K562 (cell line): ENCODE measurements around the gene MTG1. TPM values are rescaled to one million over a fixed set of nuclear protein-coding genes. Genes with fewer than 3 reads are reported as not detected.
A peak's percentile ranks its signal among the peaks of the same experiment; 100 is the strongest.

Experiments used
- ARHGAP35 ChIP-seq: fragments of 450-650 bp; IDR thresholded peaks from 2 replicates; pipeline ENCODE4 v1.6.1; 2018; ENCODE audit not compliant: partially characterized antibody
- ASH1L ChIP-seq: fragments of 450-650 bp; IDR thresholded peaks from 2 replicates; pipeline ENCODE4 v1.6.1; 2018; ENCODE audit warnings: borderline replicate concordance, mild to moderate bottlenecking, low read depth; ENCODE audit not compliant: partially characterized antibody
- CCNT2 ChIP-seq: IDR thresholded peaks from 2 replicates; pipeline ENCODE4 v1.6.1; 2011; ENCODE audit warnings: borderline replicate concordance, low read depth, mild to moderate bottlenecking, moderate library complexity, mixed read lengths, low read length; ENCODE audit not compliant: insufficient read length; ENCODE audit errors: extremely low read depth
- EGR1 ChIP-seq: fragments of 450-650 bp; conservative IDR thresholded peaks from 2 replicates; pipeline ENCODE4 v1.6.1; 2017; ENCODE audit warnings: mild to moderate bottlenecking
- HCFC1 ChIP-seq: IDR thresholded peaks from 2 replicates; pipeline ENCODE4 v1.6.1; 2012; ENCODE audit warnings: low read depth, low read length, improper control_type of control experiment
- HDAC1 ChIP-seq, 2 experiments: fragments of 450-650 bp; IDR thresholded peaks; 2 replicates each; pipeline ENCODE4 v1.6.1; 2016 to 2017; ENCODE audit warnings: inconsistent platforms in 1 of 2, mild to moderate bottlenecking in 1 of 2, moderate library complexity in 1 of 2
- JUNB ChIP-seq: fragments of 450-650 bp; formaldehyde crosslinking; conservative IDR thresholded peaks from 2 replicates; pipeline ENCODE4 v1.4.0; 2020; ENCODE audit warnings: mild to moderate bottlenecking
- NFXL1 ChIP-seq: fragments of 450-650 bp; formaldehyde crosslinking; IDR thresholded peaks from 2 replicates; pipeline ENCODE4 v1.4.0; 2021; ENCODE audit warnings: mild to moderate bottlenecking
- NONO ChIP-seq, 2 experiments: fragments of 200-400 bp in 1 of 2; fragments of 450-650 bp in 1 of 2; formaldehyde crosslinking in 1 of 2; IDR thresholded peaks; 2 replicates each; pipeline ENCODE4 v1.6.1; 2017; ENCODE audit warnings: low read depth in 2 of 2, mild to moderate bottlenecking in 2 of 2, moderate library complexity in 2 of 2, low read length in 1 of 2
- POLR2A ChIP-seq: fragments of 450-650 bp; conservative IDR thresholded peaks from 2 replicates; pipeline ENCODE4 v1.6.1; 2016
- SIN3A ChIP-seq, 2 experiments: fragments of 150-350 bp in 1 of 2; IDR thresholded peaks; 2 replicates each; pipeline ENCODE4 v1.6.1; 2011 to 2016; ENCODE audit warnings: borderline replicate concordance in 2 of 2, low read depth in 2 of 2, low read length in 2 of 2, mild to moderate bottlenecking in 2 of 2, moderate library complexity in 2 of 2; ENCODE audit not compliant: control insufficient read depth in 1 of 2
- SP1 ChIP-seq: sonication (generic); formaldehyde crosslinking; IDR thresholded peaks from 2 replicates; pipeline ENCODE4 v1.8.1; 2022; ENCODE audit warnings: mild to moderate bottlenecking, missing genetic modification reagents
- TBP ChIP-seq: optimal IDR thresholded peaks from 2 replicates; pipeline ENCODE3; 2011; ENCODE audit warnings: low read depth, low read length, improper control_type of control experiment
- polyA plus RNA-seq, 8 experiments: library from polyadenylated mRNA; depleted of rRNA in 4 of 8; stranded (reverse) in 5 of 8; unstranded in 3 of 8; fragments of >200 nt; fragmentation: Nextera tagmentation in 2 of 8; fragmentation: Illumina TruSeq in 1 of 8; extraction: Ambion mirVana in 2 of 8; extraction: Trizol in 1 of 8; gene quantifications; 2 replicates each; pipeline versions ENCODE4 v1.2.1 to v1.2.3, GENCODE V29; 2011 to 2014; ENCODE audit warnings: inconsistent platforms in 1 of 8, missing spikeins in 1 of 8
- total RNA-seq, 7 experiments: library from RNA; depleted of rRNA in 6 of 7; stranded (reverse); fragments of >200 nt in 6 of 7; fragmentation: Illumina TruSeq in 2 of 7; extraction: Trizol in 2 of 7; gene quantifications; 2 replicates each; pipeline versions ENCODE4 v1.2.1 to v1.2.3, GENCODE V29; 2011 to 2021; ENCODE audit warnings: low replicate concordance in 1 of 7
- TF ChIP-seq, protein P1 (sequence below): fragments of 450-650 bp; IDR thresholded peaks from 2 replicates; pipeline ENCODE4 v1.6.1; 2014; ENCODE audit warnings: low read depth, mild to moderate bottlenecking, moderate library complexity, borderline replicate concordance
- TF ChIP-seq, protein P2 (sequence below), 3 experiments: IDR thresholded peaks in 2 of 3; conservative IDR thresholded peaks in 1 of 3; 2 replicates each; pipeline ENCODE4 v1.5.1; 2011 to 2012; ENCODE audit warnings: low read length in 3 of 3, mild to moderate bottlenecking in 3 of 3, control low read depth in 2 of 3, improper control_type of control experiment in 1 of 3, inconsistent platforms in 1 of 3, low read depth in 1 of 3, mixed read lengths in 1 of 3, moderate library complexity in 1 of 3; ENCODE audit not compliant: insufficient read depth in 2 of 3
- TF ChIP-seq, protein P3 (sequence below), 2 experiments: IDR thresholded peaks; 2 replicates each; pipeline ENCODE4 v1.6.1; 2011; ENCODE audit warnings: borderline replicate concordance in 1 of 2, control low read depth in 1 of 2, low read depth in 1 of 2, low read length in 1 of 2, mild to moderate bottlenecking in 1 of 2, mixed read lengths in 1 of 2, moderate library complexity in 1 of 2; ENCODE audit not compliant: insufficient read depth in 1 of 2, insufficient read length in 1 of 2, poor library complexity in 1 of 2, severe bottlenecking in 1 of 2; ENCODE audit errors: extremely low read depth in 1 of 2

Gene MTG1
- total and polyA plus RNA-seq, 9 of the 15 experiments (the other 6 are each of a cell fraction or from before 2014, with no cell fraction given) = 2.8 to 28.2 (median 15.4) TPM

DNA sequence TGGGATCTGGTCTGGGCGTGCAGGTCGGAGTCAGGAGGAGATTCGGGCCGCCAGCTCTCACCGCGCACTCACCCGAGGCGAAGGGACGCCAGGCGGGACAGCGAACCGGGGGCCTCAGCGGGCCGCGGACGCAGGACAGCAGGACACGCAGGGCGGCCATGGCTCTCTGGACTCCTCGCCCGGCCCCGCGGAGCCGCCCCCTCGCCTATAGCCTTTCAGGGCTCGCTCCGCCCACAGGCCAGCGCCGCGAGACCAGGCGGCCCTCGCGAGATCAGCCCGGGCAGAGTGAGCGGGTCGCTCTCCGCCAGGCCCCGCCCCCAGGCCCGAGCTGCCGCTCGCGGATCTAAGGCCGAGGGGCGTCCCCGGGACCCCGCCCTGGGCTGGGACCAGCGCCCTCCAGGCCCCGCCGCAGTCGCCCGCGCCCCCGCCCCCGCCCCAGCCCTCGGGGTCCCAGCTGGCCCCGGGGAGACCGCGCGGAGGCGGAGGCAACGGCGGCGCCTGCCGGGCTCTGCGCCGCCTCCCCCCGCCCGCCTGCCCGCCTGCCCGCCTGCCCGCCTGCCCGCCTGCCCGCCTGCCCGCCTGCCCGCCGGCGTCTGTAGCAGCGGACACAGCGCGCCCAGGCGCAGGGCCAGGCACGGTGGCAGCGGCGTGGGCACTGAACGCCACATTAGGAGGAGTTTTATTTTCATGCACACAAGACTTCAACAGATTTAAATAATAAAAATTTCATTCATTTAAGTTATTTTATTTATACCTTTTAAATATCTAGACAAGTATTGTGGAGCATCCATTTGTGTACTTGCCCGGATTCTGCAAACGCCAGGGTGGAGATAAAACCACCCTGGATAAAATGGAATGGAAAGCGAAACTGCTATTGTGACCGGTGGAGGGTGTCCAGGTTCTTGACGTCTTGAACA is 20.5 kb upstream of the MTG1 start, which contains the start of gene ECHS1 (continued):
- peak in 1 of 2 experiments; percentile 36; a peak in 1 of 4 replicates for TF ChIP-seq HDAC1 (IDR thresholded peaks at IDR 0.05)
- TF ChIP-seq, protein P1, sequence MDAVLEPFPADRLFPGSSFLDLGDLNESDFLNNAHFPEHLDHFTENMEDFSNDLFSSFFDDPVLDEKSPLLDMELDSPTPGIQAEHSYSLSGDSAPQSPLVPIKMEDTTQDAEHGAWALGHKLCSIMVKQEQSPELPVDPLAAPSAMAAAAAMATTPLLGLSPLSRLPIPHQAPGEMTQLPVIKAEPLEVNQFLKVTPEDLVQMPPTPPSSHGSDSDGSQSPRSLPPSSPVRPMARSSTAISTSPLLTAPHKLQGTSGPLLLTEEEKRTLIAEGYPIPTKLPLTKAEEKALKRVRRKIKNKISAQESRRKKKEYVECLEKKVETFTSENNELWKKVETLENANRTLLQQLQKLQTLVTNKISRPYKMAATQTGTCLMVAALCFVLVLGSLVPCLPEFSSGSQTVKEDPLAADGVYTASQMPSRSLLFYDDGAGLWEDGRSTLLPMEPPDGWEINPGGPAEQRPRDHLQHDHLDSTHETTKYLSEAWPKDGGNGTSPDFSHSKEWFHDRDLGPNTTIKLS = peak; percentile 78
- 0 out of 2 replicates have a peak, but pooled peaks have one; percentile 13 for TF ChIP-seq HCFC1
- TF ChIP-seq JUNB (CRISPR knock-in tag) = no peak
- TF ChIP-seq POLR2A = peak; percentile 77
- peak in 1 of 2 experiments; percentile 72; a peak in 1 of 4 replicates for TF ChIP-seq NONO (IDR thresholded peaks at IDR 0.05; ENCODE audit: low read depth in 2 of 2, low read length in 1 of 2)
- peak; percentile 49; the same call in 1 of the 2 replicates for TF ChIP-seq EGR1
- TF ChIP-seq, protein P2, sequence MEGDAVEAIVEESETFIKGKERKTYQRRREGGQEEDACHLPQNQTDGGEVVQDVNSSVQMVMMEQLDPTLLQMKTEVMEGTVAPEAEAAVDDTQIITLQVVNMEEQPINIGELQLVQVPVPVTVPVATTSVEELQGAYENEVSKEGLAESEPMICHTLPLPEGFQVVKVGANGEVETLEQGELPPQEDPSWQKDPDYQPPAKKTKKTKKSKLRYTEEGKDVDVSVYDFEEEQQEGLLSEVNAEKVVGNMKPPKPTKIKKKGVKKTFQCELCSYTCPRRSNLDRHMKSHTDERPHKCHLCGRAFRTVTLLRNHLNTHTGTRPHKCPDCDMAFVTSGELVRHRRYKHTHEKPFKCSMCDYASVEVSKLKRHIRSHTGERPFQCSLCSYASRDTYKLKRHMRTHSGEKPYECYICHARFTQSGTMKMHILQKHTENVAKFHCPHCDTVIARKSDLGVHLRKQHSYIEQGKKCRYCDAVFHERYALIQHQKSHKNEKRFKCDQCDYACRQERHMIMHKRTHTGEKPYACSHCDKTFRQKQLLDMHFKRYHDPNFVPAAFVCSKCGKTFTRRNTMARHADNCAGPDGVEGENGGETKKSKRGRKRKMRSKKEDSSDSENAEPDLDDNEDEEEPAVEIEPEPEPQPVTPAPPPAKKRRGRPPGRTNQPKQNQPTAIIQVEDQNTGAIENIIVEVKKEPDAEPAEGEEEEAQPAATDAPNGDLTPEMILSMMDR (IDR thresholded peaks at IDR 0.05 in 2 of 3, conservative IDR thresholded peaks at IDR 0.05 in 1 of 3; ENCODE audit: insufficient read depth in 2 of 3, low read depth in 1 of 3, low read length in 3 of 3) = peak in 1 of 3 experiments; percentile 12; a peak in 1 of 6 replicates
- peak; percentile 47 for TF ChIP-seq CCNT2
- TF ChIP-seq ASH1L = no peak
- TF ChIP-seq TBP = peak; percentile 82
- TF ChIP-seq ARHGAP35 = peak; percentile 91
- TF ChIP-seq SP1 = 0 out of 2 replicates have a peak, but pooled peaks have one; percentile 32
- TF ChIP-seq, protein P3, sequence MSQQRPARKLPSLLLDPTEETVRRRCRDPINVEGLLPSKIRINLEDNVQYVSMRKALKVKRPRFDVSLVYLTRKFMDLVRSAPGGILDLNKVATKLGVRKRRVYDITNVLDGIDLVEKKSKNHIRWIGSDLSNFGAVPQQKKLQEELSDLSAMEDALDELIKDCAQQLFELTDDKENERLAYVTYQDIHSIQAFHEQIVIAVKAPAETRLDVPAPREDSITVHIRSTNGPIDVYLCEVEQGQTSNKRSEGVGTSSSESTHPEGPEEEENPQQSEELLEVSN (IDR thresholded peaks at IDR 0.05; ENCODE audit: borderline replicate concordance in 1 of 2, extremely low read depth in 1 of 2, insufficient read depth in 1 of 2, insufficient read length in 1 of 2, low read depth in 1 of 2, low read length in 1 of 2, poor library complexity in 1 of 2, severe bottlenecking in 1 of 2) = peak in 1 of 2 experiments; percentile 54
- peak in 1 of 2 experiments; percentile 58; a peak in 1 of 4 replicates for TF ChIP-seq SIN3A (IDR thresholded peaks at IDR 0.05; ENCODE audit: borderline replicate concordance in 2 of 2, control insufficient read depth in 1 of 2, low read depth in 2 of 2, low read length in 2 of 2)
- no peak for TF ChIP-seq NFXL1 (CRISPR knock-in tag)
